K562 (cell line): Measurements from ENCODE around the gene FGGY. TPM values are rescaled to one million over a fixed set of nuclear protein-coding genes. Genes with fewer than 3 reads are reported as not detected.

Experiments used
- ATAC-seq: fragments of 200-7000 bp; cut with Tn5 transposase; 3 replicates; pipeline ENCODE4 v1.9.1; 2020; ENCODE audit warnings: moderate library complexity
- BruUV-seq: library from RNA; stranded (reverse); fragments of 400-500 nt; replicated peaks from 2 replicates; lab custom pipeline; 2021; lab: Mats Ljungman, UMichigan
- CTCF ChIA-PET: fragments of 300-600 bp; formaldehyde crosslinking; extraction: SDS; loops from one replicate; lab custom pipeline; 2021; ENCODE audit warnings: low intra/inter-chr PET ratio; lab: Yijun Ruan, JAX
- POLR2A ChIA-PET: fragments of 300-600, 350-650 bp; sonication (Branson Sonifier 250); formaldehyde crosslinking; extraction: SDS; loops from one replicate; lab custom pipeline; 2021; ENCODE audit warnings: antibody characterized with exemption, inconsistent platforms; lab: Yijun Ruan, JAX
- DNase-seq, 4 experiments: peaks; one replicate each; pipeline versions ENCODE4 v3.0.0 to v3.0.0-alpha.2; 2011 to 2018; ENCODE audit warnings: low spot score in 3 of 4, mixed read lengths in 3 of 4; ENCODE audit errors: extremely low read depth in 1 of 4
- FAIRE-seq: peaks from 2 replicates; lab custom pipeline; 2011; peaks lifted over from hg19 to GRCh38; lab: Jason Lieb, UNC
- H2AFZ ChIP-seq: 2 replicates; pipeline ENCODE4 v1.6.0; 2011; ENCODE audit warnings: low read depth, low read length, control low read depth, inconsistent platforms
- H3K27ac ChIP-seq: fragments of 200-600 bp; 3 replicates; pipeline ENCODE4 v1.8.0; 2011; ENCODE audit warnings: low read depth, mild to moderate bottlenecking, control low read depth, inconsistent platforms, low read length, moderate library complexity, mixed read lengths; ENCODE audit errors: extremely low read depth
- H3K27me3 ChIP-seq, 2 experiments: fragments of 300-600 bp in 1 of 2; 2 replicates in 1 of 2; 3 replicates in 1 of 2; pipeline versions ENCODE4 v1.6.0 to v1.8.0; 2011; ENCODE audit warnings: inconsistent platforms in 2 of 2, low read length in 2 of 2, mild to moderate bottlenecking in 1 of 2, mixed read lengths in 1 of 2, moderate library complexity in 1 of 2; ENCODE audit not compliant: control insufficient read depth in 2 of 2, insufficient read depth in 2 of 2
- H3K36me3 ChIP-seq: fragments of 300-600 bp; 3 replicates; pipeline ENCODE4 v1.8.0; 2011; ENCODE audit warnings: mild to moderate bottlenecking, low read length, inconsistent platforms; ENCODE audit not compliant: control insufficient read depth, insufficient read depth
- H3K4me1 ChIP-seq, 2 experiments: fragments of 200-600 bp in 1 of 2; replicated peaks in 1 of 2; 2 replicates in 1 of 2; 3 replicates in 1 of 2; pipeline versions ENCODE4 v1.5.1 to v1.8.0; 2011; ENCODE audit warnings: inconsistent platforms in 2 of 2, low read length in 2 of 2, mild to moderate bottlenecking in 1 of 2, mixed read lengths in 1 of 2, moderate library complexity in 1 of 2; ENCODE audit not compliant: control insufficient read depth in 2 of 2, insufficient read depth in 2 of 2
- H3K4me2 ChIP-seq: 2 replicates; pipeline ENCODE4 v1.6.1; 2011; ENCODE audit warnings: low read length, control low read depth, inconsistent platforms, mixed read lengths; ENCODE audit not compliant: insufficient read depth
- H3K4me3 ChIP-seq: fragments of 200-600 bp; sonication (generic), shearing (Covaris generic); 2 replicates; pipeline ENCODE4 v1.5.1; 2016; ENCODE audit warnings: control low read depth, inconsistent platforms
- H3K79me2 ChIP-seq: fragments of 200-600 bp; 3 replicates; pipeline ENCODE4 v1.8.0; 2011; ENCODE audit warnings: low read length, inconsistent platforms; ENCODE audit not compliant: control insufficient read depth, insufficient read depth
- H3K9ac ChIP-seq, 2 experiments: 2 replicates each; pipeline versions ENCODE4 v1.6.0 to v1.6.1; 2011; ENCODE audit warnings: low read depth in 2 of 2, low read length in 2 of 2, control low read depth in 1 of 2, inconsistent platforms in 1 of 2, mild to moderate bottlenecking in 1 of 2, mixed read lengths in 1 of 2; ENCODE audit not compliant: insufficient read depth in 1 of 2
- H3K9me1 ChIP-seq: one replicate; pipeline ENCODE4 v1.6.0; 2011; ENCODE audit warnings: inconsistent platforms, mild to moderate bottlenecking, low read length, moderate library complexity; ENCODE audit not compliant: control insufficient read depth, insufficient read depth
- H3K9me3 ChIP-seq: replicated peaks from 2 replicates; pipeline ENCODE4 v1.5.1; 2011; ENCODE audit warnings: low read depth, low read length, inconsistent platforms; ENCODE audit not compliant: control insufficient read depth, insufficient read depth
- H4K20me1 ChIP-seq: replicated peaks from 2 replicates; pipeline ENCODE4 v1.6.1; 2011; ENCODE audit warnings: low read length, inconsistent platforms, mixed read lengths; ENCODE audit not compliant: control insufficient read depth, insufficient read depth
- CREBBP ChIP-seq: IDR thresholded peaks from one replicate; pipeline ENCODE4 v1.6.1; 2012; ENCODE audit warnings: low read depth, mild to moderate bottlenecking, control low read depth, inconsistent platforms, low read length
- E2F8 ChIP-seq: fragments of 450-650 bp; IDR thresholded peaks from 2 replicates; pipeline ENCODE4 v1.7.1; 2018; ENCODE audit warnings: mild to moderate bottlenecking, low read depth; ENCODE audit not compliant: partially characterized antibody
- HLTF ChIP-seq: fragments of 450-650 bp; IDR thresholded peaks from 2 replicates; pipeline ENCODE4 v1.6.1; 2016
- HMBOX1 ChIP-seq: sonication (generic); IDR thresholded peaks from 2 replicates; pipeline ENCODE4 v1.6.1; 2016
- HMGXB4 ChIP-seq: sonication (generic); formaldehyde crosslinking; IDR thresholded peaks from 2 replicates; pipeline ENCODE4 v1.8.1; 2023; ENCODE audit warnings: mild to moderate bottlenecking, missing genetic modification reagents
- HNRNPH1 ChIP-seq: fragments of 200-400 bp; formaldehyde crosslinking; optimal IDR thresholded peaks from 2 replicates; pipeline ENCODE3; 2017; ENCODE audit warnings: low read depth, mild to moderate bottlenecking, low read length, moderate library complexity
- STAT5B ChIP-seq: fragments of 250-450 bp; sonication (Bioruptor Pico); IDR thresholded peaks from 2 replicates; pipeline ENCODE4 v1.8.0; 2021; ENCODE audit warnings: mild to moderate bottlenecking, inconsistent platforms
- TEAD4 ChIP-seq, 2 experiments: sonication (generic) in 1 of 2; formaldehyde crosslinking in 1 of 2; IDR thresholded peaks; 2 replicates each; pipeline versions ENCODE4 v1.6.1 to v1.8.0; 2012 to 2022; ENCODE audit warnings: borderline replicate concordance in 1 of 2, inconsistent platforms in 1 of 2, low read length in 1 of 2, mild to moderate bottlenecking in 1 of 2, missing genetic modification reagents in 1 of 2
- ZFP30 ChIP-seq: fragments of 250-450 bp; sonication (Bioruptor Pico); IDR thresholded peaks from 2 replicates; pipeline ENCODE4 v1.8.0; 2022; ENCODE audit warnings: moderate library complexity, mild to moderate bottlenecking, inconsistent platforms, borderline replicate concordance
- ZNF224 ChIP-seq: sonication (generic); formaldehyde crosslinking; IDR thresholded peaks from 2 replicates; pipeline ENCODE4 v1.8.0; 2022; ENCODE audit warnings: mild to moderate bottlenecking, missing genetic modification reagents
- ZNF277 ChIP-seq: fragments of 250-450 bp; sonication (Bioruptor Pico); IDR thresholded peaks from 2 replicates; pipeline ENCODE4 v1.8.0; 2022; ENCODE audit warnings: inconsistent platforms, mild to moderate bottlenecking, moderate library complexity, borderline replicate concordance
- WGBS: fragments of 100-300 bp; shearing (Covaris generic); methylation state at CpG from one replicate; pipeline ENCODE4 v1.1.6; 2016; ENCODE audit warnings: low coverage, mixed read lengths; ENCODE audit not compliant: insufficient coverage; ENCODE audit errors: missing lambda C conversion rate; 5-methylcytosine and 5-hydroxymethylcytosine counted together
- in situ Hi-C: fragments of 300-500 bp; cut with MboI; formaldehyde crosslinking; loops from 4 replicates; pipeline ENCODE4 v1.15.0; 2018; ENCODE audit warnings: inconsistent platforms, mixed read lengths
- intact Hi-C: fragments of 100-400 bp; cut with micrococcal nuclease; formaldehyde crosslinking; loops from 2 replicates; pipeline ENCODE4 v1.14.2; 2022
- polyA plus RNA-seq, 8 experiments: library from polyadenylated mRNA; depleted of rRNA in 4 of 8; stranded (reverse) in 5 of 8; unstranded in 3 of 8; fragments of >200 nt; fragmentation: Nextera tagmentation in 2 of 8; fragmentation: Illumina TruSeq in 1 of 8; extraction: Ambion mirVana in 2 of 8; extraction: Trizol in 1 of 8; gene quantifications; 2 replicates each; pipeline versions ENCODE4 v1.2.1 to v1.2.3, GENCODE V29; 2011 to 2014; ENCODE audit warnings: inconsistent platforms in 1 of 8, missing spikeins in 1 of 8
- total RNA-seq, 7 experiments: library from RNA; depleted of rRNA in 6 of 7; stranded (reverse); fragments of >200 nt in 6 of 7; fragmentation: Illumina TruSeq in 2 of 7; extraction: Trizol in 2 of 7; gene quantifications; 2 replicates each; pipeline versions ENCODE4 v1.2.1 to v1.2.3, GENCODE V29; 2011 to 2021; ENCODE audit warnings: low replicate concordance in 1 of 7

Gene FGGY
- total and polyA plus RNA-seq, 9 of the 15 experiments (the other 6 are each of a cell fraction or from before 2014, with no cell fraction given): 9.7 to 19.2 (median 12.6) TPM

GRCh38 chr1:59414406-59415133 lies 117.7 kb downstream of the FGGY start:
- H3K4me1 ChIP-seq: no peaks in the 10 kb centered on the region; a peak in 1 of 5 replicates
- H3K79me2 ChIP-seq: no peaks in the 10 kb centered on the region
- ATAC-seq (no peak), DNase-seq (no peak), FAIRE-seq (no peak)
- H4K20me1 ChIP-seq: no peaks in the 10 kb centered on the region
- H3K9me3 ChIP-seq: no peaks in the 10 kb centered on the region
- 9% methylated on average over 4 of the region's 6 CpGs for WGBS
- H3K27ac ChIP-seq: no peak overlapping the region
- intact Hi-C loops (no loop called here), in situ Hi-C loops (no loop called here)
- no peak overlapping the region for H3K4me3 ChIP-seq
- no peaks in the 10 kb centered on the region for H3K27me3 ChIP-seq
- no peaks in the 10 kb centered on the region for H3K9me1 ChIP-seq
- ChIA-PET POLR2A (no interaction called here), CTCF (no interaction called here)
- BruUV-seq: no TSS peak
- no peak overlapping the region for H3K4me2 ChIP-seq
- no peaks in the 10 kb centered on the region for H3K36me3 ChIP-seq
- H2AFZ ChIP-seq: no peak overlapping the region
- H3K9ac ChIP-seq: no peak overlapping the region
- TF ChIP-seq HNRNPH1: no peak
- TF ChIP-seq HLTF: no peak
- no peak for TF ChIP-seq ZNF224 (CRISPR knock-in tag)
- no peak for TF ChIP-seq HMBOX1
- no peak for TF ChIP-seq CREBBP
- no peak for TF ChIP-seq E2F8
- TF ChIP-seq STAT5B (CRISPR knock-in tag): no peak
- TF ChIP-seq TEAD4 (IDR thresholded peaks at IDR 0.05; ENCODE audit: low read length): no peak
- TF ChIP-seq TEAD4 (CRISPR knock-in tag; IDR thresholded peaks at IDR 0.05; ENCODE audit: borderline replicate concordance): no peak
- no peak for TF ChIP-seq ZNF277 (CRISPR knock-in tag)
- no peak for TF ChIP-seq HMGXB4 (CRISPR knock-in tag)
- no peak for TF ChIP-seq ZFP30 (CRISPR knock-in tag)
